ENCODE results near the gene HDDC3. TPM values are rescaled to one million over a fixed set of nuclear protein-coding genes. Genes with fewer than 3 reads are reported as not detected.
A peak's percentile ranks its signal among the peaks of the same experiment; 100 is the strongest.

The HDDC3 gene
- total and polyA plus RNA-seq, 4 donors = 6.5 to 15.3 (median 7.5) TPM

GRCh38 chr15:90887037-90887481 is 45.3 kb downstream of the HDDC3 start:
- intact Hi-C loops (cut with DNase I) = loop anchor here (5.0 to 10.0 kb wide), 3 partner anchors 172 to 572 kb away; partner anchors contain the start of gene BLM (in 1 of the 2)
- Histone ChIP-seq H3K9me3 (ENCODE audit: control insufficient read depth, low read length) (no peaks in the 10 kb centered on the region), H3K27me3 (ENCODE audit: control insufficient read depth in 1 of 2, insufficient read depth in 2 of 2, low read length in 1 of 2) (no peaks in the 10 kb centered on the region), H3K4me1 (ENCODE audit: control insufficient read depth in 1 of 2, insufficient read depth in 2 of 2, low read length in 2 of 2) (no peaks in the 10 kb centered on the region), H3K4me3 (ENCODE audit: low read length in 2 of 2) (no peak overlapping the region), H3K36me3 (ENCODE audit: control insufficient read depth in 1 of 2, insufficient read depth in 2 of 2, low read length in 1 of 2) (no peaks in the 10 kb centered on the region), H3K27ac (ENCODE audit: low read depth in 1 of 2, low read length in 2 of 2) (no peak overlapping the region)
- WGBS, 2 donors = 90 to 93% methylated on average over 13 of the region's 13 CpGs
- DNase-seq (no peak), ATAC-seq (ENCODE audit: low FRiP score) (no peak)

- 23 to 26% methylated on average over 5 of the region's 5 CpGs for WGBS, 2 donors
Measured at GRCh38 chr15:90886291-90886614, 46.1 kb downstream of the HDDC3 start.

GRCh38 chr15:90885432-90886290 is 46.7 kb downstream of the HDDC3 start:
- DNase-seq (peak; percentile 89 to 93), ATAC-seq (ENCODE audit: low FRiP score) (peak; percentile 84)
- 49 to 52% methylated on average over 23 of the region's 23 CpGs for WGBS, 2 donors
- Histone ChIP-seq H3K36me3 (ENCODE audit: control insufficient read depth in 1 of 2, insufficient read depth in 2 of 2, low read length in 1 of 2) (peaks cover 0 to 1% of the 10 kb centered on the region in 2 donors), H3K4me3 (ENCODE audit: low read length in 2 of 2) (no peak overlapping the region), H3K27ac (ENCODE audit: low read depth in 1 of 2, low read length in 2 of 2) (peak overlapping the region in 1 of 2 donors; percentile 6), H3K9me3 (ENCODE audit: control insufficient read depth, low read length) (no peaks in the 10 kb centered on the region), H3K4me1 (ENCODE audit: control insufficient read depth in 1 of 2, insufficient read depth in 2 of 2, low read length in 2 of 2) (no peaks in the 10 kb centered on the region), H3K27me3 (ENCODE audit: control insufficient read depth in 1 of 2, insufficient read depth in 2 of 2, low read length in 1 of 2) (no peaks in the 10 kb centered on the region)
- intact Hi-C loops (cut with DNase I) = loop anchor here (2.0 to 10.0 kb wide), 4 partner anchors 171 to 571 kb away; partner anchors contain the start of gene BLM (in 1 of the 2)

More at GRCh38 chr15:90886291-90886614, 46.1 kb downstream of the HDDC3 start:
- DNase-seq = no peak
- Histone ChIP-seq H3K36me3 (ENCODE audit: control insufficient read depth in 1 of 2, insufficient read depth in 2 of 2, low read length in 1 of 2) (no peaks in the 10 kb centered on the region), H3K9me3 (ENCODE audit: control insufficient read depth, low read length) (no peaks in the 10 kb centered on the region), H3K27ac (ENCODE audit: low read depth in 1 of 2, low read length in 2 of 2) (no peak overlapping the region), H3K4me1 (ENCODE audit: control insufficient read depth in 1 of 2, insufficient read depth in 2 of 2, low read length in 2 of 2) (no peaks in the 10 kb centered on the region), H3K4me3 (ENCODE audit: low read length in 2 of 2) (no peak overlapping the region), H3K27me3 (ENCODE audit: control insufficient read depth in 1 of 2, insufficient read depth in 2 of 2, low read length in 1 of 2) (no peaks in the 10 kb centered on the region)
- intact Hi-C loops (cut with DNase I) = loop anchor here (5.0 to 10.0 kb wide), 3 partner anchors 171 to 571 kb away; partner anchors contain the start of gene BLM (in 1 of the 2)
- no peak for ATAC-seq (ENCODE audit: low FRiP score)

DNA sequence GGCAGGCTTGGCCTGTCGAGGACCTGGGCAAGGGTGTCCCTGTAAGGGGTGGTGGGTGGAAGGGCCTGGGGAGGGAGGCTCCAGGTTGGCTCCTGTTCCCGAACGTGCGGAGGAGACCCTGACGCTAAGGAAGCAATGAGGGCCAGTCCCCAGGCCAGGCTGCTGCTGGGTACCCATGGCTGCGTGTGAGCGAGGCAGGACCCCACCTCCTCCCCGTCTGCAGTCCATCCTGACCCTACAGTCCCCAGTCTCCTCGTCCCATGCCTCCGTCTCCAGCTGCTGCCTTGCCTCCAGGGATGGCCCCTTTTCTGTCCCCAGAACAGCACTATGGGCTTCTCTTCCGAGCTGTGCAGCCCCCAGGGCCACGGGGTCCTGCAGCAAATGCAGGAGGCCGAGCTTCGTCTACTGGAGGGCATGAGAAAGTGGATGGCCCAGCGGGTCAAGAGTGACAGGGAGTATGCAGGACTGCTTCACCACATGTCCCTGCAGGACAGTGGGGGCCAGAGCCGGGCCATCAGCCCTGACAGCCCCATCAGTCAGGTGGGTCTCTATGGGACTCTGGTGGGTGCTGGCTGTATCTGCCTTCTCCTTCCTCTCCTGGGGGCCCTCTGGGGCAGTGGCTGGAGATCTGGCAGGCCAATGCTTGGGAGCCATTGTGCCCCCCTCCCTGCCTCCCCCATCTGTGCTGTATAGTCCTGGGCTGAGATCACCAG is 47.5 kb downstream of the HDDC3 start:
- H3K4me1 ChIP-seq (ENCODE audit: control insufficient read depth in 1 of 2, insufficient read depth in 2 of 2, low read length in 2 of 2) = no peaks in the 10 kb centered on the region
- DNase-seq = peak in 1 of 2 donors; percentile 58
- H3K36me3 ChIP-seq (ENCODE audit: control insufficient read depth in 1 of 2, insufficient read depth in 2 of 2, low read length in 1 of 2) = peaks cover 0 to 2% of the 10 kb centered on the region in 2 donors
- H3K4me3 ChIP-seq (ENCODE audit: low read length in 2 of 2) = peak overlapping the region; percentile 29 to 52
- intact Hi-C loops (cut with DNase I) = loop anchor here (2.0 to 10.0 kb wide), 4 partner anchors 170 to 570 kb away; partner anchors contain the start of gene BLM (in 1 of the 2)
- 24 to 31% methylated on average over 14 to 16 of the region's 16 CpGs for WGBS, 2 donors
- peak overlapping the region; percentile 23 to 24 for H3K27ac ChIP-seq (ENCODE audit: low read depth in 1 of 2, low read length in 2 of 2)
- H3K9me3 ChIP-seq (ENCODE audit: control insufficient read depth, low read length) = no peaks in the 10 kb centered on the region
- peak; percentile 15 for ATAC-seq (ENCODE audit: low FRiP score)
- H3K27me3 ChIP-seq (ENCODE audit: control insufficient read depth in 1 of 2, insufficient read depth in 2 of 2, low read length in 1 of 2) = no peaks in the 10 kb centered on the region

GRCh38 chr15:90883976-90884718 is 48.2 kb downstream of the HDDC3 start, which contains the start of gene FES:
TSS of gene FES (plus strand) at chr15:90884504. CDS start at chr15:90885046, 542 bp downstream.
- no peaks in the 10 kb centered on the region for H3K27me3 ChIP-seq (ENCODE audit: control insufficient read depth in 1 of 2, insufficient read depth in 2 of 2, low read length in 1 of 2)
- H3K27ac ChIP-seq (ENCODE audit: low read depth in 1 of 2, low read length in 2 of 2) = peak within 1 kb of the TSS; percentile 23 to 74
- DNase-seq = peak; percentile 89
- peaks cover 0 to 2% of the 10 kb centered on the region in 2 donors for H3K36me3 ChIP-seq (ENCODE audit: control insufficient read depth in 1 of 2, insufficient read depth in 2 of 2, low read length in 1 of 2)
- no peaks in the 10 kb centered on the region for H3K9me3 ChIP-seq (ENCODE audit: control insufficient read depth, low read length)
- 2% methylated on average over 44 to 58 of the region's 58 CpGs for WGBS, 2 donors
- peak; percentile 78 for ATAC-seq (ENCODE audit: low FRiP score)
- peak within 1 kb of the TSS; percentile 29 to 52 for H3K4me3 ChIP-seq (ENCODE audit: low read length in 2 of 2)
- intact Hi-C loops (cut with DNase I) = loop anchor here (2.0 to 10.0 kb wide), 3 partner anchors 169 to 569 kb away; partner anchors contain the start of gene BLM (in 1 of the 2)
- H3K4me1 ChIP-seq (ENCODE audit: control insufficient read depth in 1 of 2, insufficient read depth in 2 of 2, low read length in 2 of 2) = no peaks in the 10 kb centered on the region

- peak in 1 of 2 donors; percentile 52 for DNase-seq
- Histone ChIP-seq H3K9me3 (ENCODE audit: control insufficient read depth, low read length) (no peaks in the 10 kb centered on the region), H3K27ac (ENCODE audit: low read depth in 1 of 2, low read length in 2 of 2) (peak overlapping the region; percentile 23 to 74), H3K4me3 (ENCODE audit: low read length in 2 of 2) (no peak overlapping the region), H3K4me1 (ENCODE audit: control insufficient read depth in 1 of 2, insufficient read depth in 2 of 2, low read length in 2 of 2) (no peaks in the 10 kb centered on the region), H3K36me3 (ENCODE audit: control insufficient read depth in 1 of 2, insufficient read depth in 2 of 2, low read length in 1 of 2) (peaks cover 0 to 4% of the 10 kb centered on the region in 2 donors), H3K27me3 (ENCODE audit: control insufficient read depth in 1 of 2, insufficient read depth in 2 of 2, low read length in 1 of 2) (no peaks in the 10 kb centered on the region)
- ATAC-seq (ENCODE audit: low FRiP score) = no peak
- intact Hi-C loops (cut with DNase I) = loop anchor here (10.0 kb wide), 2 partner anchors 169 to 569 kb away; partner anchors contain the start of gene BLM (in 1 of the 2)
- WGBS, 2 donors = 51% methylated on average over 7 of the region's 7 CpGs
Measured at GRCh38 chr15:90883526-90883975, 48.8 kb downstream of the HDDC3 start.

- Histone ChIP-seq H3K4me1 (ENCODE audit: control insufficient read depth in 1 of 2, insufficient read depth in 2 of 2, low read length in 2 of 2) (no peaks in the 10 kb centered on the region), H3K27me3 (ENCODE audit: control insufficient read depth in 1 of 2, insufficient read depth in 2 of 2, low read length in 1 of 2) (no peaks in the 10 kb centered on the region), H3K36me3 (ENCODE audit: control insufficient read depth in 1 of 2, insufficient read depth in 2 of 2, low read length in 1 of 2) (peaks cover 0 to 5% of the 10 kb centered on the region in 2 donors), H3K4me3 (ENCODE audit: low read length in 2 of 2) (no peak overlapping the region), H3K9me3 (ENCODE audit: control insufficient read depth, low read length) (no peaks in the 10 kb centered on the region), H3K27ac (ENCODE audit: low read depth in 1 of 2, low read length in 2 of 2) (peak overlapping the region in 1 of 2 donors; percentile 74)
- intact Hi-C loops (cut with DNase I) = loop anchor here (10.0 kb wide), 2 partner anchors 168 to 568 kb away; partner anchors contain the start of gene BLM (in 1 of the 2)
- DNase-seq (no peak), ATAC-seq (ENCODE audit: low FRiP score) (no peak)
- 73% methylated on average over 13 of the region's 13 CpGs for WGBS, 2 donors
Measured at GRCh38 chr15:90882781-90883525, 49.4 kb downstream of the HDDC3 start.
